ENCODE data around the gene LEMD1.

Gene LEMD1

GRCh38 chr1:205398586-205398985, 23.3 kb downstream of the LEMD1 start:
- no peak for TF ChIP-seq CTCF (IDR thresholded peaks at IDR 0.05; ENCODE audit: insufficient read depth, low read length, poor library complexity, severe bottlenecking)
- H3K36me3 ChIP-seq (ENCODE audit: control insufficient read depth, insufficient read depth, low read length), result no peaks in the 10 kb centered on the region
- DNase-seq (ENCODE audit: extremely low read depth, insufficient read length), result no peak
- H3K4me3 ChIP-seq (replicated peaks; ENCODE audit: low read depth, low read length), result no peak overlapping the region
- H3K27me3 ChIP-seq (replicated peaks; ENCODE audit: control insufficient read depth, insufficient read depth, low read length), result no peaks in the 10 kb centered on the region

- peak; percentile 72 for TF ChIP-seq CTCF (IDR thresholded peaks at IDR 0.05; ENCODE audit: insufficient read depth, low read length, poor library complexity, severe bottlenecking)
- no peaks in the 10 kb centered on the region for H3K36me3 ChIP-seq (ENCODE audit: control insufficient read depth, insufficient read depth, low read length)
- H3K27me3 ChIP-seq (replicated peaks; ENCODE audit: control insufficient read depth, insufficient read depth, low read length), result no peaks in the 10 kb centered on the region
- no peak overlapping the region for H3K4me3 ChIP-seq (replicated peaks; ENCODE audit: low read depth, low read length)
- DNase-seq (ENCODE audit: extremely low read depth, insufficient read length), result peak; percentile 4
Measured at GRCh38 chr1:205396967-205397616, 24.8 kb downstream of the LEMD1 start.

- Histone ChIP-seq H3K36me3 (ENCODE audit: control insufficient read depth, insufficient read depth, low read length) (no peaks in the 10 kb centered on the region), H3K27me3 (replicated peaks; ENCODE audit: control insufficient read depth, insufficient read depth, low read length) (no peaks in the 10 kb centered on the region), H3K4me3 (replicated peaks; ENCODE audit: low read depth, low read length) (no peak overlapping the region)
- no peak for TF ChIP-seq CTCF (IDR thresholded peaks at IDR 0.05; ENCODE audit: insufficient read depth, low read length, poor library complexity, severe bottlenecking)
- no peak for DNase-seq (ENCODE audit: extremely low read depth, insufficient read length)
Measured at GRCh38 chr1:205395616-205396015, 26.2 kb downstream of the LEMD1 start.

GRCh38 chr1:205392650-205393049, 29.2 kb downstream of the LEMD1 start:
- Histone ChIP-seq H3K36me3 (ENCODE audit: control insufficient read depth, insufficient read depth, low read length) (no peaks in the 10 kb centered on the region), H3K4me3 (replicated peaks; ENCODE audit: low read depth, low read length) (no peak overlapping the region), H3K27me3 (replicated peaks; ENCODE audit: control insufficient read depth, insufficient read depth, low read length) (no peaks in the 10 kb centered on the region)
- no peak for TF ChIP-seq CTCF (IDR thresholded peaks at IDR 0.05; ENCODE audit: insufficient read depth, low read length, poor library complexity, severe bottlenecking)
- DNase-seq (ENCODE audit: extremely low read depth, insufficient read length), result no peak

- H3K36me3 ChIP-seq (ENCODE audit: control insufficient read depth, insufficient read depth, low read length), result no peaks in the 10 kb centered on the region
Measured at GRCh38 chr1:205391386-205391785, 30.5 kb downstream of the LEMD1 start.

More at GRCh38 chr1:205391386-205391785, 30.5 kb downstream of the LEMD1 start:
- TF ChIP-seq CTCF (IDR thresholded peaks at IDR 0.05; ENCODE audit: insufficient read depth, low read length, poor library complexity, severe bottlenecking), result no peak
- DNase-seq (ENCODE audit: extremely low read depth, insufficient read length), result no peak
- Histone ChIP-seq H3K27me3 (replicated peaks; ENCODE audit: control insufficient read depth, insufficient read depth, low read length) (no peaks in the 10 kb centered on the region), H3K4me3 (replicated peaks; ENCODE audit: low read depth, low read length) (no peak overlapping the region)
